HepG2 (cell line): ENCODE results near the gene SLC35B1. TPM values are rescaled to one million over a fixed set of nuclear protein-coding genes. Genes with fewer than 3 reads are reported as not detected.

Experiments
- ARNTL ChIP-seq: sonication (generic); formaldehyde crosslinking; IDR thresholded peaks from 2 replicates; pipeline ENCODE4 v1.4.0; 2020; ENCODE audit warnings: mild to moderate bottlenecking, missing genetic modification reagents
- DMAP1 ChIP-seq: IDR thresholded peaks from 2 replicates; pipeline ENCODE4 v1.6.1; 2016
- HNRNPK ChIP-seq: fragments of 200-400 bp; formaldehyde crosslinking; IDR thresholded peaks from 2 replicates; pipeline ENCODE4 v1.6.1; 2018; ENCODE audit warnings: low read length, low read depth, moderate library complexity, mild to moderate bottlenecking; ENCODE audit not compliant: poor library complexity, severe bottlenecking
- IRX3 ChIP-seq: sonication (generic); formaldehyde crosslinking; IDR thresholded peaks from 2 replicates; pipeline ENCODE4 v1.8.1; 2023; ENCODE audit warnings: mild to moderate bottlenecking, low read depth, missing genetic modification reagents, borderline replicate concordance
- ISX ChIP-seq: sonication (generic); formaldehyde crosslinking; conservative IDR thresholded peaks from 2 replicates; pipeline ENCODE4 v1.5.0; 2020; ENCODE audit warnings: missing genetic modification reagents
- MTA3 ChIP-seq: sonication (generic); formaldehyde crosslinking; IDR thresholded peaks from 2 replicates; pipeline ENCODE4 v1.4.0; 2020; ENCODE audit warnings: missing genetic modification reagents
- RXRA ChIP-seq: sonication (generic); formaldehyde crosslinking; IDR thresholded peaks from 2 replicates; pipeline ENCODE4 v1.5.1; 2020; ENCODE audit warnings: missing genetic modification reagents
- SIX1 ChIP-seq: sonication (generic); formaldehyde crosslinking; IDR thresholded peaks from 2 replicates; pipeline ENCODE4 v1.4.0; 2020; ENCODE audit warnings: missing genetic modification reagents, borderline replicate concordance
- SOX5 ChIP-seq: IDR thresholded peaks from 2 replicates; pipeline ENCODE4 v1.6.1; 2016; ENCODE audit warnings: borderline replicate concordance
- ZKSCAN8 ChIP-seq: IDR thresholded peaks from 2 replicates; pipeline ENCODE4 v1.6.1; 2016; ENCODE audit warnings: borderline replicate concordance, missing genetic modification reagents, missing compliant biosample characterization
- ZNF253 ChIP-seq: sonication (generic); formaldehyde crosslinking; IDR thresholded peaks from 2 replicates; pipeline ENCODE4 v1.8.0; 2022; ENCODE audit warnings: mild to moderate bottlenecking, missing genetic modification reagents, borderline replicate concordance
- ZNF883 ChIP-seq: sonication (generic); formaldehyde crosslinking; IDR thresholded peaks from 2 replicates; pipeline ENCODE4 v1.5.1; 2020; ENCODE audit warnings: mild to moderate bottlenecking, missing genetic modification reagents; ENCODE audit errors: not compliant biosample characterization
- ZSCAN22 ChIP-seq: sonication (generic); formaldehyde crosslinking; IDR thresholded peaks from 2 replicates; pipeline ENCODE4 v1.4.0; 2020; ENCODE audit warnings: mild to moderate bottlenecking, missing genetic modification reagents
- polyA plus RNA-seq, 8 experiments: library from polyadenylated mRNA; depleted of rRNA in 3 of 8; stranded (reverse) in 7 of 8; unstranded in 1 of 8; fragments of >200 nt; fragmentation: Illumina TruSeq in 4 of 8; extraction: Trizol in 4 of 8; gene quantifications; 2 replicates each; pipeline versions ENCODE4 v1.2.1 to v1.2.3, GENCODE V29; 2011 to 2016; ENCODE audit warnings: low read depth in 4 of 8, missing spikeins in 1 of 8, mixed read lengths in 1 of 8; ENCODE audit not compliant: insufficient read depth in 1 of 8
- total RNA-seq, 5 experiments: library from RNA; depleted of rRNA; stranded (reverse); fragments of >200 nt; fragmentation: Illumina TruSeq; extraction: Trizol; gene quantifications; 2 replicates each; pipeline ENCODE4 v1.2.3, GENCODE V29; 2016; ENCODE audit warnings: low read depth in 1 of 5
- TF ChIP-seq, protein P1 (sequence below): sonication (generic); formaldehyde crosslinking; IDR thresholded peaks from 2 replicates; pipeline ENCODE4 v1.4.0; 2020; ENCODE audit warnings: missing genetic modification reagents, mild to moderate bottlenecking, borderline replicate concordance
- TF ChIP-seq, protein P2 (sequence below): sonication (generic); formaldehyde crosslinking; IDR thresholded peaks from 2 replicates; pipeline ENCODE4 v1.8.0; 2022; ENCODE audit warnings: missing genetic modification reagents, mild to moderate bottlenecking, inconsistent platforms, borderline replicate concordance
- TF ChIP-seq, protein P3 (sequence below): sonication (generic); formaldehyde crosslinking; IDR thresholded peaks from 2 replicates; pipeline ENCODE4 v1.4.0; 2020; ENCODE audit warnings: missing genetic modification reagents
- TF ChIP-seq, protein P4 (sequence below): sonication (generic); formaldehyde crosslinking; IDR thresholded peaks from 2 replicates; pipeline ENCODE4 v1.8.1; 2023; ENCODE audit warnings: missing genetic modification reagents, mild to moderate bottlenecking, borderline replicate concordance
- TF ChIP-seq, protein P5 (sequence below): IDR thresholded peaks from 2 replicates; pipeline ENCODE4 v1.6.1; 2012; ENCODE audit warnings: low read length, improper control_type of control experiment
- TF ChIP-seq, protein P6 (sequence below): sonication (generic); formaldehyde crosslinking; IDR thresholded peaks from 2 replicates; pipeline ENCODE4 v1.4.0; 2020; ENCODE audit warnings: mild to moderate bottlenecking, missing genetic modification reagents

The SLC35B1 gene
- total and polyA plus RNA-seq, 2 of the 13 experiments (the other 11 are each of a cell fraction or from before 2014, with no cell fraction given), result 99.6 to 113 TPM

DNA sequence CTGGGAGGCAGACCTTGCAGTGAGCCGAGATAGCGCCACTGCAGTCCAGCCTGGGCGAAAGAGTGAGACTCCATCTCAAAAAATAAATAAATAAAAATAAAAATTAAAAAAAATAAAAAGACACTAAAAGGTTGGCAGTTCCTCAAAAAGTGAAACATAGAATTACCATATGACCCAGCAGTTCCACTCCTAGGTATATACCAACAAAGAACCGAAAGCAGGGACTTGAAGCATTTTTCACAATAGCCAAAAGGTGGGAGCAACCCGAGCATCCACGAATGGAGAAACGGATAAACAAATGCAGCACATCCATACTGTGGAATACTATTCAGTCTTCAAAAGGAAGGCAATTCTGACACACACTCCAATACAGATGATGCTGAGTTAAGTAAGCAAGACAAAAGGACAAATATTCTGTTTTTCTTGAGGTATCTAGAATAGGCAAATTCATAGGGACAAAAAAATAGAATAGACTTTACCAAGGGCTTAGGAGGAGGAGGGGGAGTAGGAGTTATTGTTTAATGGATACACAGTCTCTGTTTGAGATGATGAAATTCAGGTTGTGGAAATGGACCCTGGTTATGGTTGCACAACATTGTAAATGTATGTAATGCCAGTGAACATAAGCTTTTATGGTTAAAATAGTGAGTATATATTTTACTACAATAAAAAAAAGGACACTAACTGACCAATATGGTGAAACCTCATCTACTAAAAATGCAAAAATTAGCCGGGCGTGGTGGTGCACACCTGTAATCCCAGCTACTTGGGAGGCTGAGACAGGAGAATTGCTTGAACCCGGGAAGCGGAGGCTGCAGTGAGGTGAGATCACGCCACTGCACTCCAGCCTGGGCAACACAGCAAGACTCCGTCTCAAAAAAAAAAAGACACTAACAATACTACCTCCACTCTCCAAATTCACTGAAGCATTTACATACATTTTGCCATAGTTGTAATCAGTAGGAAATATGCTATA lies 27.0 kb upstream of the SLC35B1 start (continued):
- TF ChIP-seq, protein P1, sequence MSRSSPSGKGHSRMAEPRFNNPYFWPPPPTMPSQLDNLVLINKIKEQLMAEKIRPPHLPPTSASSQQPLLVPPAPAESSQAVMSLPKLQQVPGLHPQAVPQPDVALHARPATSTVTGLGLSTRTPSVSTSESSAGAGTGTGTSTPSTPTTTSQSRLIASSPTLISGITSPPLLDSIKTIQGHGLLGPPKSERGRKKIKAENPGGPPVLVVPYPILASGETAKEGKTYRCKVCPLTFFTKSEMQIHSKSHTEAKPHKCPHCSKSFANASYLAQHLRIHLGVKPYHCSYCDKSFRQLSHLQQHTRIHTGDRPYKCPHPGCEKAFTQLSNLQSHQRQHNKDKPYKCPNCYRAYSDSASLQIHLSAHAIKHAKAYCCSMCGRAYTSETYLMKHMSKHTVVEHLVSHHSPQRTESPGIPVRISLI (CRISPR knock-in tag), result no peak; the same call in 1 of the 2 replicates
- TF ChIP-seq ISX (CRISPR knock-in tag) (no peak), ZKSCAN8 (CRISPR knock-in tag) (no peak), IRX3 (CRISPR knock-in tag) (no peak), SIX1 (CRISPR knock-in tag) (0 out of 2 replicates have a peak, but pooled peaks have one; percentile 30), ARNTL (no peak), ZNF253 (no peak), ZSCAN22 (CRISPR knock-in tag) (no peak), HNRNPK (no peak), SOX5 (peak; percentile 73; the same call in 1 of the 2 replicates), RXRA (CRISPR knock-in tag) (no peak), DMAP1 (no peak), MTA3 (CRISPR knock-in tag) (no peak), ZNF883 (no peak)
- TF ChIP-seq, protein P2, sequence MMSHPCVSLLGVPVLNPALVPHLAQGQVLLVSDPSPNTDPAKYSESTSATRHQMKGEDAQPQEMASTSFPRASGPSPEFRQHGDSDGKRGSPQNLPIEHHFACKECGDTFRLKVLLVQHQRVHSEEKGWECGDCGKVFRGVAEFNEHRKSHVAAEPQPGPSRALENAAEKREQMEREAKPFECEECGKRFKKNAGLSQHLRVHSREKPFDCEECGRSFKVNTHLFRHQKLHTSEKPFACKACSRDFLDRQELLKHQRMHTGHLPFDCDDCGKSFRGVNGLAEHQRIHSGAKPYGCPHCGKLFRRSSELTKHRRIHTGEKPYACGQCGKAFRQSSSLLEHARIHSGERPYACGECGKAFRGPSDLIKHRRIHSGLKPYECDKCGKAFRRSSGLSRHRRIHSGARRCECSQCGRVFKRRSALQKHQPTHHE (CRISPR knock-in tag), result no peak
- TF ChIP-seq, protein P3, sequence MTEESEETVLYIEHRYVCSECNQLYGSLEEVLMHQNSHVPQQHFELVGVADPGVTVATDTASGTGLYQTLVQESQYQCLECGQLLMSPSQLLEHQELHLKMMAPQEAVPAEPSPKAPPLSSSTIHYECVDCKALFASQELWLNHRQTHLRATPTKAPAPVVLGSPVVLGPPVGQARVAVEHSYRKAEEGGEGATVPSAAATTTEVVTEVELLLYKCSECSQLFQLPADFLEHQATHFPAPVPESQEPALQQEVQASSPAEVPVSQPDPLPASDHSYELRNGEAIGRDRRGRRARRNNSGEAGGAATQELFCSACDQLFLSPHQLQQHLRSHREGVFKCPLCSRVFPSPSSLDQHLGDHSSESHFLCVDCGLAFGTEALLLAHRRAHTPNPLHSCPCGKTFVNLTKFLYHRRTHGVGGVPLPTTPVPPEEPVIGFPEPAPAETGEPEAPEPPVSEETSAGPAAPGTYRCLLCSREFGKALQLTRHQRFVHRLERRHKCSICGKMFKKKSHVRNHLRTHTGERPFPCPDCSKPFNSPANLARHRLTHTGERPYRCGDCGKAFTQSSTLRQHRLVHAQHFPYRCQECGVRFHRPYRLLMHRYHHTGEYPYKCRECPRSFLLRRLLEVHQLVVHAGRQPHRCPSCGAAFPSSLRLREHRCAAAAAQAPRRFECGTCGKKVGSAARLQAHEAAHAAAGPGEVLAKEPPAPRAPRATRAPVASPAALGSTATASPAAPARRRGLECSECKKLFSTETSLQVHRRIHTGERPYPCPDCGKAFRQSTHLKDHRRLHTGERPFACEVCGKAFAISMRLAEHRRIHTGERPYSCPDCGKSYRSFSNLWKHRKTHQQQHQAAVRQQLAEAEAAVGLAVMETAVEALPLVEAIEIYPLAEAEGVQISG (CRISPR knock-in tag), result no peak
- TF ChIP-seq, protein P4, sequence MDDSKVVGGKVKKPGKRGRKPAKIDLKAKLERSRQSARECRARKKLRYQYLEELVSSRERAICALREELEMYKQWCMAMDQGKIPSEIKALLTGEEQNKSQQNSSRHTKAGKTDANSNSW (CRISPR knock-in tag), result no peak
- TF ChIP-seq, protein P5, sequence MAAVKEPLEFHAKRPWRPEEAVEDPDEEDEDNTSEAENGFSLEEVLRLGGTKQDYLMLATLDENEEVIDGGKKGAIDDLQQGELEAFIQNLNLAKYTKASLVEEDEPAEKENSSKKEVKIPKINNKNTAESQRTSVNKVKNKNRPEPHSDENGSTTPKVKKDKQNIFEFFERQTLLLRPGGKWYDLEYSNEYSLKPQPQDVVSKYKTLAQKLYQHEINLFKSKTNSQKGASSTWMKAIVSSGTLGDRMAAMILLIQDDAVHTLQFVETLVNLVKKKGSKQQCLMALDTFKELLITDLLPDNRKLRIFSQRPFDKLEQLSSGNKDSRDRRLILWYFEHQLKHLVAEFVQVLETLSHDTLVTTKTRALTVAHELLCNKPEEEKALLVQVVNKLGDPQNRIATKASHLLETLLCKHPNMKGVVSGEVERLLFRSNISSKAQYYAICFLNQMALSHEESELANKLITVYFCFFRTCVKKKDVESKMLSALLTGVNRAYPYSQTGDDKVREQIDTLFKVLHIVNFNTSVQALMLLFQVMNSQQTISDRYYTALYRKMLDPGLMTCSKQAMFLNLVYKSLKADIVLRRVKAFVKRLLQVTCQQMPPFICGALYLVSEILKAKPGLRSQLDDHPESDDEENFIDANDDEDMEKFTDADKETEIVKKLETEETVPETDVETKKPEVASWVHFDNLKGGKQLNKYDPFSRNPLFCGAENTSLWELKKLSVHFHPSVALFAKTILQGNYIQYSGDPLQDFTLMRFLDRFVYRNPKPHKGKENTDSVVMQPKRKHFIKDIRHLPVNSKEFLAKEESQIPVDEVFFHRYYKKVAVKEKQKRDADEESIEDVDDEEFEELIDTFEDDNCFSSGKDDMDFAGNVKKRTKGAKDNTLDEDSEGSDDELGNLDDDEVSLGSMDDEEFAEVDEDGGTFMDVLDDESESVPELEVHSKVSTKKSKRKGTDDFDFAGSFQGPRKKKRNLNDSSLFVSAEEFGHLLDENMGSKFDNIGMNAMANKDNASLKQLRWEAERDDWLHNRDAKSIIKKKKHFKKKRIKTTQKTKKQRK, result no peak
- TF ChIP-seq, protein P6, sequence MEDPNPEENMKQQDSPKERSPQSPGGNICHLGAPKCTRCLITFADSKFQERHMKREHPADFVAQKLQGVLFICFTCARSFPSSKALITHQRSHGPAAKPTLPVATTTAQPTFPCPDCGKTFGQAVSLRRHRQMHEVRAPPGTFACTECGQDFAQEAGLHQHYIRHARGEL (CRISPR knock-in tag), result no peak
